SK-N-SH treated with all-trans-retinoic acid at 6 μM for 48 hours (cell line): ENCODE data around the gene DPEP2.

Source experiments
- ARNTL ChIP-seq: fragments of 450-650 bp; formaldehyde crosslinking; IDR thresholded peaks from 2 replicates; pipeline ENCODE4 v1.5.0; 2020; ENCODE audit warnings: low read depth, mild to moderate bottlenecking, moderate library complexity, borderline replicate concordance
- BACH2 ChIP-seq: fragments of 250-450 bp; sonication (Bioruptor Pico); IDR thresholded peaks from 2 replicates; pipeline ENCODE4 v1.9.0; 2021; ENCODE audit warnings: mild to moderate bottlenecking, borderline replicate concordance
- CSDC2 ChIP-seq: fragments of 250-450 bp; sonication (Bioruptor Pico); IDR thresholded peaks from 2 replicates; pipeline ENCODE4 v1.5.0; 2020; ENCODE audit warnings: mild to moderate bottlenecking, moderate library complexity
- ESRRG ChIP-seq: fragments of 250-450 bp; sonication (Bioruptor Pico); IDR thresholded peaks from 2 replicates; pipeline ENCODE4 v1.6.1; 2021; ENCODE audit warnings: mild to moderate bottlenecking
- ISL1 ChIP-seq: fragments of 250-450 bp; sonication (Bioruptor Pico); IDR thresholded peaks from 2 replicates; pipeline ENCODE4 v2.1.2; 2022; ENCODE audit warnings: mild to moderate bottlenecking, moderate library complexity
- OSR1 ChIP-seq: fragments of 250-450 bp; sonication (Bioruptor Pico); IDR thresholded peaks from 2 replicates; pipeline ENCODE4 v1.8.0; 2022; ENCODE audit warnings: moderate library complexity, mild to moderate bottlenecking, inconsistent platforms
- PPARA ChIP-seq: fragments of 250-450 bp; sonication (Bioruptor Pico); IDR thresholded peaks from 2 replicates; pipeline ENCODE4 v1.5.0; 2020; ENCODE audit warnings: mild to moderate bottlenecking, borderline replicate concordance
- RARB ChIP-seq: fragments of 250-450 bp; sonication (Bioruptor Pico); IDR thresholded peaks from 2 replicates; pipeline ENCODE4 v1.8.0; 2021; ENCODE audit warnings: mild to moderate bottlenecking, moderate library complexity
- TOX ChIP-seq: fragments of 250-450 bp; sonication (Bioruptor Pico); IDR thresholded peaks from 2 replicates; pipeline ENCODE4 v1.8.0; 2021; ENCODE audit warnings: mild to moderate bottlenecking, moderate library complexity, borderline replicate concordance
- ZNF70 ChIP-seq: fragments of 450-650 bp; formaldehyde crosslinking; IDR thresholded peaks from 2 replicates; pipeline ENCODE4 v1.5.0; 2020; ENCODE audit warnings: mild to moderate bottlenecking, moderate library complexity
- TF ChIP-seq, protein P1 (sequence below): fragments of 250-450 bp; sonication (Bioruptor Pico); IDR thresholded peaks from 2 replicates; pipeline ENCODE4 v1.5.1; 2020; ENCODE audit warnings: low read depth, mild to moderate bottlenecking, moderate library complexity
- TF ChIP-seq, protein P2 (sequence below): fragments of 250-450 bp; sonication (Bioruptor Pico); IDR thresholded peaks from 2 replicates; pipeline ENCODE4 v1.5.1; 2021; ENCODE audit warnings: mild to moderate bottlenecking, moderate library complexity

DNA sequence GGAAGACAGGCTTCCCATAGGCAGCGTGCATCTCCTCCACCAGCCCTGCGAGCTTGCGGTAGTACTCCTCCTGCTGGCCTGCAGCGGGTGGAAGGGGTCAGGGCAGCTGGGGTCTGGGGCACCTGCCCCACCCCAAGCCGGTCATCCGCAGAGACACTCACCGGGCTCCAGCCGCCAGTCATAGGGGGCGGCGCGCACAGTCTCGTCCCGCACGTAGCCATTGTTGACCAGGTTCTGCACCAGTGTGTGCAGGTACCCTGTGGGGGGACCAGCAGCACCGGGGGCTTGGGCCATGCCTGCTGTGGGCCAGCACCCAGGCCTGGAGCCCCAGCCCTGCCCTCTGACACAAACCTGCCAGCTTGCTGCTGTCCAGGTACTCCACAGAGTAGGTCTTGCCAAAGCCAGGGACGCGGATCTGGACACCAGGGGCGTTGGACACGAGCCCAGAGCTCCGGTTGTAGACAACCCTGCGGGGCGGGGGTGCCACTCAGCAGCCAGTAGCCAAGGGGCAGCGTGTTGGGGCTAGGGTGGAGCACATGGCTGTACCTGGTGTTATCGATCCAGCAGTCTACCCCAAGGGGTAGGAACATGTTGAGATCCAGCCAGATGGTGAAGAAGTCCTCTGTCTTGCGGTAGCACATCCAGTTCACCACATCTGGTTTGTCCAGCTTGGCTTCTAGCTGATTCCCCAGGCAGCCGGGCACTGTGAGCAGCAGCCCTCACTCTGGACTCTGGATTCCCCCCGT is 56.6 kb downstream of the DPEP2 start:
- TF ChIP-seq TOX (CRISPR knock-in tag) (no peak), CSDC2 (CRISPR knock-in tag) (no peak), BACH2 (CRISPR knock-in tag) (no peak), RARB (CRISPR knock-in tag) (no peak), OSR1 (CRISPR knock-in tag) (no peak), ESRRG (CRISPR knock-in tag) (no peak), ARNTL (CRISPR knock-in tag) (no peak), ISL1 (no peak), ZNF70 (CRISPR knock-in tag) (no peak), PPARA (CRISPR knock-in tag) (no peak)
- TF ChIP-seq, protein P1, sequence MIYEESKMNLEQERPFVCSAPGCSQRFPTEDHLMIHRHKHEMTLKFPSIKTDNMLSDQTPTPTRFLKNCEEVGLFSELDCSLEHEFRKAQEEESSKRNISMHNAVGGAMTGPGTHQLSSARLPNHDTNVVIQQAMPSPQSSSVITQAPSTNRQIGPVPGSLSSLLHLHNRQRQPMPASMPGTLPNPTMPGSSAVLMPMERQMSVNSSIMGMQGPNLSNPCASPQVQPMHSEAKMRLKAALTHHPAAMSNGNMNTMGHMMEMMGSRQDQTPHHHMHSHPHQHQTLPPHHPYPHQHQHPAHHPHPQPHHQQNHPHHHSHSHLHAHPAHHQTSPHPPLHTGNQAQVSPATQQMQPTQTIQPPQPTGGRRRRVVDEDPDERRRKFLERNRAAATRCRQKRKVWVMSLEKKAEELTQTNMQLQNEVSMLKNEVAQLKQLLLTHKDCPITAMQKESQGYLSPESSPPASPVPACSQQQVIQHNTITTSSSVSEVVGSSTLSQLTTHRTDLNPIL (CRISPR knock-in tag) = no peak
- TF ChIP-seq, protein P2, sequence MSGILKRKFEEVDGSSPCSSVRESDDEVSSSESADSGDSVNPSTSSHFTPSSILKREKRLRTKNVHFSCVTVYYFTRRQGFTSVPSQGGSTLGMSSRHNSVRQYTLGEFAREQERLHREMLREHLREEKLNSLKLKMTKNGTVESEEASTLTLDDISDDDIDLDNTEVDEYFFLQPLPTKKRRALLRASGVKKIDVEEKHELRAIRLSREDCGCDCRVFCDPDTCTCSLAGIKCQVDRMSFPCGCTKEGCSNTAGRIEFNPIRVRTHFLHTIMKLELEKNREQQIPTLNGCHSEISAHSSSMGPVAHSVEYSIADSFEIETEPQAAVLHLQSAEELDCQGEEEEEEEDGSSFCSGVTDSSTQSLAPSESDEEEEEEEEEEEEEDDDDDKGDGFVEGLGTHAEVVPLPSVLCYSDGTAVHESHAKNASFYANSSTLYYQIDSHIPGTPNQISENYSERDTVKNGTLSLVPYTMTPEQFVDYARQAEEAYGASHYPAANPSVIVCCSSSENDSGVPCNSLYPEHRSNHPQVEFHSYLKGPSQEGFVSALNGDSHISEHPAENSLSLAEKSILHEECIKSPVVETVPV (CRISPR knock-in tag) = no peak
